Measurements from ENCODE around the gene RASGRP4.
"Not testable (repeated sequence)": the region's sequence is repeated elsewhere in the genome, so short reads cannot be mapped to it uniquely, and the experiment has no call there.

The RASGRP4 gene

GRCh38 chr19:38425810-38426466 lies at the start of gene RASGRP4:
RASGRP4 (minus strand) TSS chr19:38426219; CDS start chr19:38426091, 128 bp downstream.
- Histone ChIP-seq H3K27ac (ENCODE audit: poor library complexity, severe bottlenecking) (no peak within 1 kb of the TSS), H3K4me3 (ENCODE audit: severe bottlenecking) (no peak within 1 kb of the TSS), H3K36me3 (ENCODE audit: low read depth) (no peaks in the 10 kb centered on the region), H3K27me3 (ENCODE audit: insufficient read depth, poor library complexity, severe bottlenecking) (no peaks in the 10 kb centered on the region), H3K9me3 (ENCODE audit: severe bottlenecking) (no peaks in the 10 kb centered on the region), H3K4me1 (ENCODE audit: insufficient read depth, poor library complexity, severe bottlenecking) (no peaks in the 10 kb centered on the region)
- ATAC-seq (ENCODE audit: low read depth) = no peak
- no peak for DNase-seq (ENCODE audit: low spot score)
- TF ChIP-seq CTCF (IDR thresholded peaks at IDR 0.05; ENCODE audit: poor library complexity, severe bottlenecking) = no peak

- DNase-seq (ENCODE audit: low spot score) (no peak), ATAC-seq (ENCODE audit: low read depth) (no peak)
- H3K4me1 ChIP-seq (ENCODE audit: insufficient read depth, poor library complexity, severe bottlenecking) = no peaks in the 10 kb centered on the region
- H3K27me3 ChIP-seq (ENCODE audit: insufficient read depth, poor library complexity, severe bottlenecking) = no peaks in the 10 kb centered on the region
- TF ChIP-seq CTCF (IDR thresholded peaks at IDR 0.05; ENCODE audit: poor library complexity, severe bottlenecking) = no peak
- no peaks in the 10 kb centered on the region for H3K36me3 ChIP-seq (ENCODE audit: low read depth)
- H3K4me3 ChIP-seq (ENCODE audit: severe bottlenecking) = no peak overlapping the region
- H3K9me3 ChIP-seq (ENCODE audit: severe bottlenecking) = no peaks in the 10 kb centered on the region
- H3K27ac ChIP-seq (ENCODE audit: poor library complexity, severe bottlenecking) = no peak overlapping the region
Measured at GRCh38 chr19:38475176-38475575, 49.2 kb upstream of the RASGRP4 start.

- no peaks in the 10 kb centered on the region for H3K27me3 ChIP-seq (ENCODE audit: insufficient read depth, poor library complexity, severe bottlenecking)
- ATAC-seq (ENCODE audit: low read depth) (no peak), DNase-seq (ENCODE audit: low spot score) (no peak)
- TF ChIP-seq CTCF (IDR thresholded peaks at IDR 0.05; ENCODE audit: poor library complexity, severe bottlenecking) = no peak
- H3K9me3 ChIP-seq (ENCODE audit: severe bottlenecking) = no peaks in the 10 kb centered on the region
- no peak overlapping the region for H3K27ac ChIP-seq (ENCODE audit: poor library complexity, severe bottlenecking)
- H3K4me1 ChIP-seq (ENCODE audit: insufficient read depth, poor library complexity, severe bottlenecking) = no peaks in the 10 kb centered on the region
- no peaks in the 10 kb centered on the region for H3K36me3 ChIP-seq (ENCODE audit: low read depth)
- H3K4me3 ChIP-seq (ENCODE audit: severe bottlenecking) = no peak overlapping the region
Measured at GRCh38 chr19:38473201-38473600, 47.2 kb upstream of the RASGRP4 start.

GRCh38 chr19:38472725-38473124 lies 46.7 kb upstream of the RASGRP4 start:
- not testable (repeated sequence) for DNase-seq (ENCODE audit: low spot score); H3K9me3 ChIP-seq (ENCODE audit: severe bottlenecking); H3K4me1 ChIP-seq (ENCODE audit: insufficient read depth, poor library complexity, severe bottlenecking); H3K27ac ChIP-seq (ENCODE audit: poor library complexity, severe bottlenecking); H3K36me3 ChIP-seq (ENCODE audit: low read depth); H3K4me3 ChIP-seq (ENCODE audit: severe bottlenecking); H3K27me3 ChIP-seq (ENCODE audit: insufficient read depth, poor library complexity, severe bottlenecking); ATAC-seq (ENCODE audit: low read depth)

- ATAC-seq (ENCODE audit: low read depth) (no peak), DNase-seq (ENCODE audit: low spot score) (no peak)
- no peak for TF ChIP-seq CTCF (IDR thresholded peaks at IDR 0.05; ENCODE audit: poor library complexity, severe bottlenecking)
- Histone ChIP-seq H3K27ac (ENCODE audit: poor library complexity, severe bottlenecking) (no peak overlapping the region), H3K9me3 (ENCODE audit: severe bottlenecking) (no peaks in the 10 kb centered on the region), H3K4me3 (ENCODE audit: severe bottlenecking) (no peak overlapping the region), H3K4me1 (ENCODE audit: insufficient read depth, poor library complexity, severe bottlenecking) (no peaks in the 10 kb centered on the region), H3K36me3 (ENCODE audit: low read depth) (no peaks in the 10 kb centered on the region), H3K27me3 (ENCODE audit: insufficient read depth, poor library complexity, severe bottlenecking) (no peaks in the 10 kb centered on the region)
Measured at GRCh38 chr19:38470788-38471480, 44.9 kb upstream of the RASGRP4 start.
